Measurements from ENCODE around the gene PKP1.
A peak's percentile ranks its signal among the peaks of the same experiment; 100 is the strongest.

Gene PKP1

GRCh38 chr1:201334325-201335173, 51.2 kb downstream of the PKP1 start:
- TF ChIP-seq CTCF (IDR thresholded peaks at IDR 0.05; ENCODE audit: poor library complexity, severe bottlenecking), result no peak
- Histone ChIP-seq H3K36me3 (ENCODE audit: low read depth) (0 out of 2 replicates have a peak, but pooled peaks cover 3% of the 10 kb centered on the region), H3K27ac (ENCODE audit: poor library complexity, severe bottlenecking) (no peak overlapping the region), H3K4me3 (ENCODE audit: severe bottlenecking) (no peak overlapping the region), H3K9me3 (ENCODE audit: severe bottlenecking) (no peaks in the 10 kb centered on the region), H3K4me1 (ENCODE audit: insufficient read depth, poor library complexity, severe bottlenecking) (no peaks in the 10 kb centered on the region), H3K27me3 (ENCODE audit: insufficient read depth, poor library complexity, severe bottlenecking) (no peaks in the 10 kb centered on the region)
- ATAC-seq (ENCODE audit: low read depth) (no peak), DNase-seq (ENCODE audit: low spot score) (no peak)

GRCh38 chr1:201335174-201335870, 52.0 kb downstream of the PKP1 start:
- ATAC-seq (ENCODE audit: low read depth), result peak; percentile 28
- H3K36me3 ChIP-seq (ENCODE audit: low read depth), result 0 out of 2 replicates have a peak, but pooled peaks cover 3% of the 10 kb centered on the region
- no peak overlapping the region for H3K27ac ChIP-seq (ENCODE audit: poor library complexity, severe bottlenecking)
- no peaks in the 10 kb centered on the region for H3K27me3 ChIP-seq (ENCODE audit: insufficient read depth, poor library complexity, severe bottlenecking)
- no peak for DNase-seq (ENCODE audit: low spot score)
- no peak overlapping the region for H3K4me3 ChIP-seq (ENCODE audit: severe bottlenecking)
- H3K4me1 ChIP-seq (ENCODE audit: insufficient read depth, poor library complexity, severe bottlenecking), result no peaks in the 10 kb centered on the region
- no peak for TF ChIP-seq CTCF (IDR thresholded peaks at IDR 0.05; ENCODE audit: poor library complexity, severe bottlenecking)
- H3K9me3 ChIP-seq (ENCODE audit: severe bottlenecking), result no peaks in the 10 kb centered on the region

GRCh38 chr1:201335901-201336300, 52.6 kb downstream of the PKP1 start:
- Histone ChIP-seq H3K27me3 (ENCODE audit: insufficient read depth, poor library complexity, severe bottlenecking) (no peaks in the 10 kb centered on the region), H3K27ac (ENCODE audit: poor library complexity, severe bottlenecking) (no peak overlapping the region), H3K4me3 (ENCODE audit: severe bottlenecking) (no peak overlapping the region), H3K9me3 (ENCODE audit: severe bottlenecking) (peaks cover 2% of the 10 kb centered on the region), H3K36me3 (ENCODE audit: low read depth) (0 out of 2 replicates have a peak, but pooled peaks cover under 1% of the 10 kb centered on the region), H3K4me1 (ENCODE audit: insufficient read depth, poor library complexity, severe bottlenecking) (no peaks in the 10 kb centered on the region)
- ATAC-seq (ENCODE audit: low read depth) (no peak), DNase-seq (ENCODE audit: low spot score) (no peak)
- no peak for TF ChIP-seq CTCF (IDR thresholded peaks at IDR 0.05; ENCODE audit: poor library complexity, severe bottlenecking)

GRCh38 chr1:201336711-201337450, 53.6 kb downstream of the PKP1 start:
- peaks cover 2% of the 10 kb centered on the region for H3K9me3 ChIP-seq (ENCODE audit: severe bottlenecking)
- H3K4me3 ChIP-seq (ENCODE audit: severe bottlenecking), result no peak overlapping the region
- ATAC-seq (ENCODE audit: low read depth), result no peak
- TF ChIP-seq CTCF (IDR thresholded peaks at IDR 0.05; ENCODE audit: poor library complexity, severe bottlenecking), result no peak
- H3K36me3 ChIP-seq (ENCODE audit: low read depth), result no peaks in the 10 kb centered on the region
- no peak for DNase-seq (ENCODE audit: low spot score)
- no peaks in the 10 kb centered on the region for H3K27me3 ChIP-seq (ENCODE audit: insufficient read depth, poor library complexity, severe bottlenecking)
- no peak overlapping the region for H3K27ac ChIP-seq (ENCODE audit: poor library complexity, severe bottlenecking)
- no peaks in the 10 kb centered on the region for H3K4me1 ChIP-seq (ENCODE audit: insufficient read depth, poor library complexity, severe bottlenecking)
